HepG2 (cell line): ENCODE measurements around the gene PHKB. TPM values are rescaled to one million over a fixed set of nuclear protein-coding genes. Genes with fewer than 3 reads are reported as not detected.
"Not testable (repeated sequence)": the region's sequence is repeated elsewhere in the genome, so short reads cannot be mapped to it uniquely, and the experiment has no call there.

ENCODE experiments used
- ATAC-seq: fragments of 200-7000 bp; cut with Tn5 transposase; 3 replicates; pipeline ENCODE4 v1.9.1; 2020; ENCODE audit warnings: mild to moderate bottlenecking, moderate library complexity
- BruUV-seq: library from RNA; stranded (reverse); fragments of 400-500 nt; replicated peaks from 2 replicates; lab custom pipeline; 2021; lab: Mats Ljungman, UMichigan
- CTCF ChIA-PET: fragments of 300-600 bp; formaldehyde crosslinking; extraction: SDS; loops from one replicate; lab custom pipeline; 2021; ENCODE audit warnings: low total read pairs, inconsistent platforms, low intra/inter-chr PET ratio; lab: Yijun Ruan, JAX
- POLR2A ChIA-PET: fragments of 350-600 bp; sonication (Branson Sonifier 250); formaldehyde crosslinking; loops from one replicate; lab custom pipeline; 2020; ENCODE audit warnings: antibody characterized with exemption, inconsistent platforms; lab: Yijun Ruan, JAX
- DNase-seq: peaks from one replicate; pipeline ENCODE4 v3.0.0-alpha.2; 2015; ENCODE audit warnings: low spot score
- FAIRE-seq: peaks from 3 replicates; lab custom pipeline; 2011; peaks lifted over from hg19 to GRCh38; lab: Jason Lieb, UNC
- H2AFZ ChIP-seq: one replicate; pipeline ENCODE4 v1.6.1; 2011; ENCODE audit warnings: low read length, inconsistent platforms
- H3K27ac ChIP-seq: fragments of 300-600 bp; 3 replicates; pipeline ENCODE4 v1.8.0; 2011; ENCODE audit warnings: mixed run types, mild to moderate bottlenecking, mixed read lengths, low read length, inconsistent platforms; ENCODE audit not compliant: insufficient read depth; ENCODE audit errors: extremely low read length
- H3K27me3 ChIP-seq, 2 experiments: fragments of 200-600 bp in 1 of 2; 2 replicates in 1 of 2; 3 replicates in 1 of 2; pipeline versions ENCODE4 v1.6.0 to v1.8.0; 2011; ENCODE audit warnings: low read length in 2 of 2, mild to moderate bottlenecking in 2 of 2, moderate library complexity in 2 of 2, inconsistent platforms in 1 of 2; ENCODE audit not compliant: insufficient read depth in 2 of 2, control insufficient read depth in 1 of 2
- H3K36me3 ChIP-seq, 2 experiments: fragments of 200-600 bp in 1 of 2; replicated peaks in 1 of 2; 2 replicates in 1 of 2; 3 replicates in 1 of 2; pipeline versions ENCODE4 v1.5.1 to v1.8.0; 2011; ENCODE audit warnings: low read length in 2 of 2, inconsistent platforms in 1 of 2; ENCODE audit not compliant: insufficient read depth in 2 of 2, control insufficient read depth in 1 of 2
- H3K4me1 ChIP-seq: 2 replicates; pipeline ENCODE4 v1.5.1; 2012; ENCODE audit warnings: low read length, inconsistent platforms; ENCODE audit not compliant: insufficient read depth
- H3K4me2 ChIP-seq: 2 replicates; pipeline ENCODE4 v1.6.0; 2011; ENCODE audit warnings: low read depth, low read length, inconsistent platforms
- H3K4me3 ChIP-seq, 3 experiments: fragments of 200-600 bp in 1 of 3; sonication (generic), shearing (Covaris generic) in 1 of 3; replicated peaks in 1 of 3; 2 replicates each; pipeline ENCODE4 v1.5.1; 2011 to 2016; ENCODE audit warnings: low read length in 3 of 3, inconsistent platforms in 2 of 3, low read depth in 2 of 3, mild to moderate bottlenecking in 2 of 3, control low read depth in 1 of 3, mixed read lengths in 1 of 3; ENCODE audit not compliant: insufficient read depth in 1 of 3
- H3K79me2 ChIP-seq: one replicate; pipeline ENCODE4 v1.6.1; 2011; ENCODE audit warnings: low read length, inconsistent platforms; ENCODE audit not compliant: insufficient read depth
- H3K9ac ChIP-seq: 2 replicates; pipeline ENCODE4 v1.6.0; 2011; ENCODE audit warnings: mild to moderate bottlenecking, low read depth, low read length, inconsistent platforms; ENCODE audit not compliant: insufficient read depth
- H3K9me3 ChIP-seq: 2 replicates; pipeline ENCODE4 v1.5.1; 2012; ENCODE audit warnings: mild to moderate bottlenecking, low read length
- H4K20me1 ChIP-seq: 2 replicates; pipeline ENCODE4 v1.6.0; 2011; ENCODE audit warnings: inconsistent platforms, mild to moderate bottlenecking, low read length, moderate library complexity; ENCODE audit not compliant: insufficient read depth
- FOXP1 ChIP-seq, 2 experiments: fragments of 450-650 bp in 1 of 2; IDR thresholded peaks; 2 replicates each; pipeline ENCODE4 v1.6.1; 2017 to 2018; ENCODE audit warnings: antibody characterized with exemption in 1 of 2
- FOXP4 ChIP-seq: sonication (generic); formaldehyde crosslinking; IDR thresholded peaks from 2 replicates; pipeline ENCODE4 v1.4.0; 2020; ENCODE audit warnings: missing genetic modification reagents
- HNF4A ChIP-seq: sonication (generic); formaldehyde crosslinking; IDR thresholded peaks from 2 replicates; pipeline ENCODE4 v1.4.0; 2020; ENCODE audit warnings: missing genetic modification reagents
- HOMEZ ChIP-seq: IDR thresholded peaks from 2 replicates; pipeline ENCODE4 v1.6.1; 2016; ENCODE audit warnings: low read depth
- MED1 ChIP-seq: sonication (generic); formaldehyde crosslinking; IDR thresholded peaks from 2 replicates; pipeline ENCODE4 v1.4.0; 2020; ENCODE audit warnings: missing genetic modification reagents
- SOX13 ChIP-seq, 3 experiments: fragments of 450-650 bp in 1 of 3; sonication (generic) in 1 of 3; formaldehyde crosslinking in 1 of 3; IDR thresholded peaks in 2 of 3; conservative IDR thresholded peaks in 1 of 3; 2 replicates each; pipeline versions ENCODE4 v1.5.0 to v1.6.1; 2016 to 2020; ENCODE audit warnings: antibody characterized with exemption in 1 of 3, mild to moderate bottlenecking in 1 of 3, missing compliant biosample characterization in 1 of 3, missing genetic modification reagents in 1 of 3, moderate library complexity in 1 of 3
- SOX5 ChIP-seq: IDR thresholded peaks from 2 replicates; pipeline ENCODE4 v1.6.1; 2016; ENCODE audit warnings: borderline replicate concordance
- TCF7 ChIP-seq: sonication (generic); IDR thresholded peaks from 2 replicates; pipeline ENCODE4 v1.6.1; 2016; ENCODE audit warnings: antibody characterized with exemption, low read depth
- TFE3 ChIP-seq: IDR thresholded peaks from 2 replicates; pipeline ENCODE4 v1.6.1; 2016
- ZMYM4 ChIP-seq: sonication (generic); formaldehyde crosslinking; IDR thresholded peaks from 2 replicates; pipeline ENCODE4 v1.8.1; 2023; ENCODE audit warnings: mild to moderate bottlenecking, missing genetic modification reagents
- ZNF280D ChIP-seq: sonication (generic); formaldehyde crosslinking; IDR thresholded peaks from 2 replicates; pipeline ENCODE4 v1.5.1; 2020; ENCODE audit warnings: mild to moderate bottlenecking, missing genetic modification reagents
- ZNF33A ChIP-seq: sonication (generic); formaldehyde crosslinking; IDR thresholded peaks from 2 replicates; pipeline ENCODE4 v1.5.1; 2020; ENCODE audit warnings: missing genetic modification reagents, mild to moderate bottlenecking, moderate library complexity, borderline replicate concordance
- WGBS: methylation state at CpG from one replicate; pipeline ENCODE4 v1.1.6; 2017; ENCODE audit warnings: low lambda C conversion rate; 5-methylcytosine and 5-hydroxymethylcytosine counted together
- in situ Hi-C: cut with HindIII; loops from 2 replicates; pipeline ENCODE4 v1.10.0; 2017; ENCODE audit warnings: low pct_unique_long_range_greater_than_20kb; ENCODE audit not compliant: extremely low pct_ligation_motif_present
- intact Hi-C: fragments of 100-400 bp; cut with micrococcal nuclease; formaldehyde crosslinking; loops from one replicate; pipeline ENCODE4 v1.10.0; 2022; ENCODE audit not compliant: unreplicated experiment
- polyA plus RNA-seq, 8 experiments: library from polyadenylated mRNA; depleted of rRNA in 3 of 8; stranded (reverse) in 7 of 8; unstranded in 1 of 8; fragments of >200 nt; fragmentation: Illumina TruSeq in 4 of 8; extraction: Trizol in 4 of 8; gene quantifications; 2 replicates each; pipeline versions ENCODE4 v1.2.1 to v1.2.3, GENCODE V29; 2011 to 2016; ENCODE audit warnings: low read depth in 4 of 8, missing spikeins in 1 of 8, mixed read lengths in 1 of 8; ENCODE audit not compliant: insufficient read depth in 1 of 8
- total RNA-seq, 5 experiments: library from RNA; depleted of rRNA; stranded (reverse); fragments of >200 nt; fragmentation: Illumina TruSeq; extraction: Trizol; gene quantifications; 2 replicates each; pipeline ENCODE4 v1.2.3, GENCODE V29; 2016; ENCODE audit warnings: low read depth in 1 of 5

Gene PHKB
- total and polyA plus RNA-seq, 2 of the 13 experiments (the other 11 are each of a cell fraction or from before 2014, with no cell fraction given), result 66.0 to 80.8 TPM

GRCh38 chr16:47539707-47540670 lies 78.9 kb downstream of the PHKB start:
- ATAC-seq, CTCF ChIA-PET, H2AFZ ChIP-seq, H3K9me3 ChIP-seq, BruUV-seq, H3K27ac ChIP-seq, FAIRE-seq, H3K27me3 ChIP-seq, DNase-seq, H3K9ac ChIP-seq, H3K36me3 ChIP-seq, in situ Hi-C loops, H3K79me2 ChIP-seq, H4K20me1 ChIP-seq, H3K4me3 ChIP-seq, POLR2A ChIA-PET, H3K4me2 ChIP-seq: not testable (repeated sequence)
- 97% methylated on average over 13 of the region's 13 CpGs for WGBS
- intact Hi-C loops, result loop anchor here (5.0 kb wide), 1 partner anchor 48 kb away; no protein-coding TSS in a partner anchor
- H3K4me1 ChIP-seq, result peaks cover 33% of the 10 kb centered on the region
- TF ChIP-seq HOMEZ (CRISPR knock-in tag) (peak; percentile 57; the same call in 1 of the 2 replicates), SOX5 (0 out of 2 replicates have a peak, but pooled peaks have one; percentile 52), ZNF33A (CRISPR knock-in tag) (peak; percentile 99), ZNF280D (CRISPR knock-in tag) (peak; percentile 53; the same call in 1 of the 2 replicates), SOX13 (IDR thresholded peaks at IDR 0.05) (0 out of 2 replicates have a peak, but pooled peaks have one; percentile 32), SOX13 (CRISPR knock-in tag; conservative IDR thresholded peaks at IDR 0.05 in 1 of 2, IDR thresholded peaks at IDR 0.05 in 1 of 2) (peak in 1 of 2 experiments; percentile 73; a peak in 2 of 4 replicates), TCF7 (0 out of 2 replicates have a peak, but pooled peaks have one; percentile 17), ZMYM4 (CRISPR knock-in tag) (peak; percentile 27; the same call in 1 of the 2 replicates), HNF4A (CRISPR knock-in tag) (peak; percentile 56), TFE3 (CRISPR knock-in tag) (0 out of 2 replicates have a peak, but pooled peaks have one; percentile 50), MED1 (CRISPR knock-in tag) (peak; percentile 24; the same call in 1 of the 2 replicates), FOXP4 (peak; percentile 49; the same call in 1 of the 2 replicates), FOXP1 (IDR thresholded peaks at IDR 0.05) (peak; percentile 23; the same call in 1 of the 2 replicates), FOXP1 (CRISPR knock-in tag; IDR thresholded peaks at IDR 0.05) (peak; percentile 70)
